ENCODE results near the gene MAFG.

MAFG gene

GRCh38 chr17:81889602-81890001 lies 37.9 kb downstream of the MAFG start:
- DNase-seq: no peak

GRCh38 chr17:81888988-81889595 lies 38.4 kb downstream of the MAFG start:
- no peak for DNase-seq

GRCh38 chr17:81888105-81888987 lies 39.2 kb downstream of the MAFG start:
- no peak for DNase-seq

GRCh38 chr17:81885869-81886548 lies 41.5 kb downstream of the MAFG start:
- no peak for DNase-seq

- no peak for DNase-seq
Observed at GRCh38 chr17:81885454-81885853, 42.1 kb downstream of the MAFG start.

- no peak for DNase-seq
Observed at GRCh38 chr17:81884968-81885367, 42.6 kb downstream of the MAFG start.

- DNase-seq: no peak
Observed at GRCh38 chr17:81884520-81884919, 43.0 kb downstream of the MAFG start.

GRCh38 chr17:81879121-81879520 lies 48.4 kb downstream of the MAFG start:
- DNase-seq: no peak

- no peak for DNase-seq
Observed at GRCh38 chr17:81878294-81878693, 49.2 kb downstream of the MAFG start.

- DNase-seq: no peak
Observed at GRCh38 chr17:81877569-81877968, 50.0 kb downstream of the MAFG start.

GRCh38 chr17:81871387-81872230 lies 55.9 kb downstream of the MAFG start:
- peak; percentile 65 for DNase-seq

GRCh38 chr17:81870981-81871386 lies 56.6 kb downstream of the MAFG start, which contains the start of gene ARHGDIA:
ARHGDIA (minus strand) TSS chr17:81871337; CDS start chr17:81869930, 1,407 bp downstream.
- DNase-seq: no peak

- no peak for DNase-seq
Observed at GRCh38 chr17:81870131-81870980, 57.2 kb downstream of the MAFG start.

- DNase-seq: no peak
Observed at GRCh38 chr17:81869221-81870130, 58.1 kb downstream of the MAFG start.

- no peak for DNase-seq
Observed at GRCh38 chr17:81868674-81869220, 58.8 kb downstream of the MAFG start.
